Liver (tissue), 9 donors: ENCODE data around the gene NTN1. TPM values are rescaled to one million over a fixed set of nuclear protein-coding genes. Genes with fewer than 3 reads are reported as not detected.

Source experiments
- DNase-seq: peaks from one replicate; pipeline ENCODE4 v3.0.0-alpha.2; 2017; ENCODE audit warnings: low spot score
- H3K27ac ChIP-seq, 2 donors: one replicate each; pipeline ENCODE4 v1.7.0; 2013; ENCODE audit warnings: inconsistent platforms in 2 of 2, low read length in 2 of 2, control low read depth in 1 of 2, low read depth in 1 of 2, mild to moderate bottlenecking in 1 of 2
- H3K27me3 ChIP-seq, 4 donors: one replicate each; pipeline versions ENCODE4 v1.6.1 to v1.7.0; 2013; ENCODE audit warnings: low read length in 3 of 4, inconsistent platforms in 1 of 4, mild to moderate bottlenecking in 1 of 4, moderate library complexity in 1 of 4; ENCODE audit not compliant: control insufficient read depth in 4 of 4, insufficient read depth in 4 of 4
- H3K36me3 ChIP-seq, 4 donors: one replicate each; pipeline versions ENCODE4 v1.6.1 to v1.7.0; 2013; ENCODE audit warnings: low read length in 3 of 4, mild to moderate bottlenecking in 3 of 4, low read depth in 1 of 4, moderate library complexity in 1 of 4; ENCODE audit not compliant: control insufficient read depth in 4 of 4, insufficient read depth in 3 of 4
- H3K4me1 ChIP-seq, 4 donors: one replicate each; pipeline versions ENCODE4 v1.6.1 to v1.7.0; 2013; ENCODE audit warnings: low read length in 3 of 4, mild to moderate bottlenecking in 3 of 4, moderate library complexity in 1 of 4; ENCODE audit not compliant: control insufficient read depth in 4 of 4, insufficient read depth in 4 of 4
- H3K4me3 ChIP-seq, 3 donors: one replicate each; pipeline versions ENCODE4 v1.6.1 to v1.7.0; 2013; ENCODE audit warnings: low read length in 3 of 3, control low read depth in 1 of 3, low read depth in 1 of 3, mild to moderate bottlenecking in 1 of 3
- H3K9ac ChIP-seq, 2 donors: one replicate each; pipeline ENCODE4 v1.7.0; 2013; ENCODE audit warnings: low read length in 2 of 2, mild to moderate bottlenecking in 2 of 2, moderate library complexity in 2 of 2, control low read depth in 1 of 2, low read depth in 1 of 2
- H3K9me3 ChIP-seq, 4 donors: one replicate each; pipeline versions ENCODE4 v1.6.1 to v1.7.0; 2013; ENCODE audit warnings: low read length in 3 of 4; ENCODE audit not compliant: control insufficient read depth in 4 of 4
- ATF3 ChIP-seq: IDR thresholded peaks from 2 replicates; pipeline ENCODE4 v1.6.1; 2016; ENCODE audit warnings: antibody characterized with exemption
- EGR1 ChIP-seq, 2 donors: IDR thresholded peaks; 2 replicates each; pipeline ENCODE4 v1.6.1; 2016 to 2018; ENCODE audit warnings: antibody characterized with exemption in 2 of 2, low read depth in 2 of 2
- FOXA1 ChIP-seq: IDR thresholded peaks from 2 replicates; pipeline ENCODE4 v1.6.1; 2016; ENCODE audit warnings: antibody characterized with exemption
- FOXA2 ChIP-seq: IDR thresholded peaks from 2 replicates; pipeline ENCODE4 v1.6.1; 2016; ENCODE audit warnings: antibody characterized with exemption
- GABPA ChIP-seq, 2 donors: IDR thresholded peaks in 1 of 2; conservative IDR thresholded peaks in 1 of 2; 2 replicates each; pipeline ENCODE4 v1.6.1; 2016; ENCODE audit warnings: antibody characterized with exemption in 2 of 2, mild to moderate bottlenecking in 1 of 2, moderate library complexity in 1 of 2
- HNF4A ChIP-seq, 2 donors: conservative IDR thresholded peaks; 2 replicates each; pipeline ENCODE4 v1.6.1; 2016; ENCODE audit warnings: antibody characterized with exemption in 2 of 2, mild to moderate bottlenecking in 2 of 2
- HNF4G ChIP-seq: IDR thresholded peaks from 2 replicates; pipeline ENCODE4 v1.6.1; 2016; ENCODE audit warnings: antibody characterized with exemption
- JUND ChIP-seq, 2 donors: IDR thresholded peaks; 2 replicates each; pipeline ENCODE4 v1.6.1; 2016; ENCODE audit warnings: antibody characterized with exemption in 2 of 2
- NR2F2 ChIP-seq: IDR thresholded peaks from 2 replicates; pipeline ENCODE4 v1.6.1; 2016; ENCODE audit warnings: antibody characterized with exemption
- RAD21 ChIP-seq, 2 donors: IDR thresholded peaks; 2 replicates each; pipeline ENCODE4 v1.6.1; 2016; ENCODE audit warnings: antibody characterized with exemption in 2 of 2, mild to moderate bottlenecking in 2 of 2
- RXRA ChIP-seq, 2 donors: IDR thresholded peaks; 2 replicates each; pipeline ENCODE4 v1.6.1; 2017 to 2018; ENCODE audit warnings: antibody characterized with exemption in 2 of 2, mild to moderate bottlenecking in 1 of 2
- SP1 ChIP-seq: IDR thresholded peaks from 2 replicates; pipeline ENCODE4 v1.6.1; 2018; ENCODE audit warnings: antibody characterized with exemption, mild to moderate bottlenecking
- TAF1 ChIP-seq: conservative IDR thresholded peaks from 2 replicates; pipeline ENCODE4 v1.6.1; 2016; ENCODE audit warnings: antibody characterized with exemption, mild to moderate bottlenecking
- YY1 ChIP-seq: IDR thresholded peaks from 2 replicates; pipeline ENCODE4 v1.6.1; 2016; ENCODE audit warnings: antibody characterized with exemption, mild to moderate bottlenecking
- WGBS: extraction: QIAGEN DNeasy Blood & Tissue Kit; methylation state at CpG from one replicate; pipeline ENCODE4 v1.1.7; 2013; 5-methylcytosine and 5-hydroxymethylcytosine counted together
- polyA plus RNA-seq, 2 donors: library from polyadenylated mRNA; stranded (reverse) in 1 of 2; unstranded in 1 of 2; fragments of 200-250 nt in 1 of 2; fragments of >200 nt in 1 of 2; fragmentation: Nextera tagmentation in 1 of 2; extraction: Ambion mirVana in 1 of 2; gene quantifications; one replicate each; pipeline versions ENCODE4 v1.2.1 to v1.2.3, GENCODE V29; 2013 to 2015
- total RNA-seq, 2 donors: library from RNA; depleted of rRNA; stranded (reverse); fragments of >200 nt; gene quantifications; one replicate each; pipeline ENCODE4 v1.2.3, GENCODE V29; 2014
- TF ChIP-seq, protein P1 (sequence below): IDR thresholded peaks from 2 replicates; pipeline ENCODE4 v1.6.1; 2016; ENCODE audit warnings: antibody characterized with exemption
- TF ChIP-seq, protein P2 (sequence below): IDR thresholded peaks from 2 replicates; pipeline ENCODE4 v1.6.1; 2016; ENCODE audit warnings: antibody characterized with exemption, mild to moderate bottlenecking
- TF ChIP-seq, protein P3 (sequence below): IDR thresholded peaks from 2 replicates; pipeline ENCODE4 v1.6.1; 2016; ENCODE audit warnings: antibody characterized with exemption
- donor health status: healthy.
- donor health status: healthy.
- donor health status: healthy.
- donor health status: healthy.
- donor health status: healthy.

The NTN1 gene
- total and polyA plus RNA-seq, 4 donors = 0.14 to 8.7 (median 4.3) TPM

GRCh38 chr17:9175700-9176467 is 154.6 kb downstream of the NTN1 start:
- no peak overlapping the region for H3K4me3 ChIP-seq
- no peaks in the 10 kb centered on the region for H3K9me3 ChIP-seq
- H3K27me3 ChIP-seq = no peaks in the 10 kb centered on the region
- no peak overlapping the region for H3K9ac ChIP-seq
- peaks cover 16 to 55% (median 45%) of the 10 kb centered on the region in 4 donors for H3K4me1 ChIP-seq
- TF ChIP-seq EGR1 (IDR thresholded peaks at IDR 0.05; ENCODE audit: low read depth in 2 of 2) (no peak), HNF4A (conservative IDR thresholded peaks at IDR 0.05) (no peak), JUND (IDR thresholded peaks at IDR 0.05) (no peak), FOXA1 (no peak), GABPA (IDR thresholded peaks at IDR 0.05 in 1 of 2, conservative IDR thresholded peaks at IDR 0.05 in 1 of 2) (no peak), TAF1 (no peak), YY1 (no peak), RAD21 (IDR thresholded peaks at IDR 0.05) (no peak)
- TF ChIP-seq, protein P1, sequence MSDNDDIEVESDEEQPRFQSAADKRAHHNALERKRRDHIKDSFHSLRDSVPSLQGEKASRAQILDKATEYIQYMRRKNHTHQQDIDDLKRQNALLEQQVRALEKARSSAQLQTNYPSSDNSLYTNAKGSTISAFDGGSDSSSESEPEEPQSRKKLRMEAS = no peak
- TF ChIP-seq, protein P2, sequence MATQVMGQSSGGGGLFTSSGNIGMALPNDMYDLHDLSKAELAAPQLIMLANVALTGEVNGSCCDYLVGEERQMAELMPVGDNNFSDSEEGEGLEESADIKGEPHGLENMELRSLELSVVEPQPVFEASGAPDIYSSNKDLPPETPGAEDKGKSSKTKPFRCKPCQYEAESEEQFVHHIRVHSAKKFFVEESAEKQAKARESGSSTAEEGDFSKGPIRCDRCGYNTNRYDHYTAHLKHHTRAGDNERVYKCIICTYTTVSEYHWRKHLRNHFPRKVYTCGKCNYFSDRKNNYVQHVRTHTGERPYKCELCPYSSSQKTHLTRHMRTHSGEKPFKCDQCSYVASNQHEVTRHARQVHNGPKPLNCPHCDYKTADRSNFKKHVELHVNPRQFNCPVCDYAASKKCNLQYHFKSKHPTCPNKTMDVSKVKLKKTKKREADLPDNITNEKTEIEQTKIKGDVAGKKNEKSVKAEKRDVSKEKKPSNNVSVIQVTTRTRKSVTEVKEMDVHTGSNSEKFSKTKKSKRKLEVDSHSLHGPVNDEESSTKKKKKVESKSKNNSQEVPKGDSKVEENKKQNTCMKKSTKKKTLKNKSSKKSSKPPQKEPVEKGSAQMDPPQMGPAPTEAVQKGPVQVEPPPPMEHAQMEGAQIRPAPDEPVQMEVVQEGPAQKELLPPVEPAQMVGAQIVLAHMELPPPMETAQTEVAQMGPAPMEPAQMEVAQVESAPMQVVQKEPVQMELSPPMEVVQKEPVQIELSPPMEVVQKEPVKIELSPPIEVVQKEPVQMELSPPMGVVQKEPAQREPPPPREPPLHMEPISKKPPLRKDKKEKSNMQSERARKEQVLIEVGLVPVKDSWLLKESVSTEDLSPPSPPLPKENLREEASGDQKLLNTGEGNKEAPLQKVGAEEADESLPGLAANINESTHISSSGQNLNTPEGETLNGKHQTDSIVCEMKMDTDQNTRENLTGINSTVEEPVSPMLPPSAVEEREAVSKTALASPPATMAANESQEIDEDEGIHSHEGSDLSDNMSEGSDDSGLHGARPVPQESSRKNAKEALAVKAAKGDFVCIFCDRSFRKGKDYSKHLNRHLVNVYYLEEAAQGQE = no peak
- H3K27ac ChIP-seq = no peak overlapping the region
- DNase-seq = no peak
- WGBS = 83% methylated on average over 14 of the region's 14 CpGs
- no peaks in the 10 kb centered on the region for H3K36me3 ChIP-seq

GRCh38 chr17:9177212-9177611 is 155.9 kb downstream of the NTN1 start:
- Histone ChIP-seq H3K4me1 (peaks cover 13 to 47% (median 40%) of the 10 kb centered on the region in 4 donors), H3K9ac (no peak overlapping the region), H3K4me3 (no peak overlapping the region), H3K27me3 (no peaks in the 10 kb centered on the region), H3K9me3 (no peaks in the 10 kb centered on the region), H3K27ac (no peak overlapping the region), H3K36me3 (no peaks in the 10 kb centered on the region)
- TF ChIP-seq HNF4A (conservative IDR thresholded peaks at IDR 0.05) (peak in 1 of 2 donors; percentile 60), TAF1 (no peak), RXRA (IDR thresholded peaks at IDR 0.05) (peak; percentile 60 to 84), RAD21 (IDR thresholded peaks at IDR 0.05) (peak; percentile 20 to 25)
- 46% methylated on average over 15 of the region's 15 CpGs for WGBS
- DNase-seq = no peak

DNA sequence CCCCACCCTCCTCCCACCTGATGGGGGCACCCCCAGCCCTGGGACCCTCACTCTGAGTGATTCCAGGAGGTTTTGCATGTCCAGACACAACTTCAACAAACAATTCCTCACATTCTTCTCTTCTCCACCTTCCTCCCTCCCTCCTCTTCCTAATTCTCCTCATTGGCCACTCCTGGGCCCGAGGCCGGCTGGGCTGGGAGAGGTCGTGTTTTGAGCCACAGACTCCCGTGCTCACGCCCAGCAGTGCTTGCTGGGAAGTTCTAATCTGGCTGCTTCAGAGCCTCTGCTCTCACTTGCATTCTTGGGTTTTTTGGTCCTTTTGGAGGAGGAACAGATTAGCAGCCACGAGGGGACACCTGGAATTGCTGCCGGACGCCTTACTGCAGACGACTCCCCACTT is 157.0 kb downstream of the NTN1 start:
- WGBS = 88% methylated on average over 9 of the region's 9 CpGs
- Histone ChIP-seq H3K4me1 (peaks cover 13 to 43% (median 37%) of the 10 kb centered on the region in 4 donors), H3K27ac (no peak overlapping the region), H3K36me3 (no peaks in the 10 kb centered on the region), H3K9me3 (no peaks in the 10 kb centered on the region), H3K9ac (no peak overlapping the region), H3K4me3 (no peak overlapping the region), H3K27me3 (no peaks in the 10 kb centered on the region)
- no peak for DNase-seq
- TF ChIP-seq RAD21 (IDR thresholded peaks at IDR 0.05) (no peak), GABPA (IDR thresholded peaks at IDR 0.05 in 1 of 2, conservative IDR thresholded peaks at IDR 0.05 in 1 of 2) (no peak), YY1 (no peak), FOXA2 (no peak), EGR1 (IDR thresholded peaks at IDR 0.05; ENCODE audit: low read depth in 2 of 2) (no peak), FOXA1 (no peak), ATF3 (no peak), HNF4A (conservative IDR thresholded peaks at IDR 0.05) (no peak), HNF4G (no peak), SP1 (no peak), JUND (IDR thresholded peaks at IDR 0.05) (no peak), RXRA (IDR thresholded peaks at IDR 0.05) (no peak), NR2F2 (no peak)
- TF ChIP-seq, protein P3, sequence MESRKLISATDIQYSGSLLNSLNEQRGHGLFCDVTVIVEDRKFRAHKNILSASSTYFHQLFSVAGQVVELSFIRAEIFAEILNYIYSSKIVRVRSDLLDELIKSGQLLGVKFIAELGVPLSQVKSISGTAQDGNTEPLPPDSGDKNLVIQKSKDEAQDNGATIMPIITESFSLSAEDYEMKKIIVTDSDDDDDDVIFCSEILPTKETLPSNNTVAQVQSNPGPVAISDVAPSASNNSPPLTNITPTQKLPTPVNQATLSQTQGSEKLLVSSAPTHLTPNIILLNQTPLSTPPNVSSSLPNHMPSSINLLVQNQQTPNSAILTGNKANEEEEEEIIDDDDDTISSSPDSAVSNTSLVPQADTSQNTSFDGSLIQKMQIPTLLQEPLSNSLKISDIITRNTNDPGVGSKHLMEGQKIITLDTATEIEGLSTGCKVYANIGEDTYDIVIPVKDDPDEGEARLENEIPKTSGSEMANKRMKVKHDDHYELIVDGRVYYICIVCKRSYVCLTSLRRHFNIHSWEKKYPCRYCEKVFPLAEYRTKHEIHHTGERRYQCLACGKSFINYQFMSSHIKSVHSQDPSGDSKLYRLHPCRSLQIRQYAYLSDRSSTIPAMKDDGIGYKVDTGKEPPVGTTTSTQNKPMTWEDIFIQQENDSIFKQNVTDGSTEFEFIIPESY = no peak
- TF ChIP-seq, protein P2 = no peak
